BE2C (cell line): ENCODE data around the gene IL2RA. TPM values are rescaled to one million over a fixed set of nuclear protein-coding genes. Genes with fewer than 3 reads are reported as not detected.
"Not testable (repeated sequence)": the region's sequence is repeated elsewhere in the genome, so short reads cannot be mapped to it uniquely, and the experiment has no call there.

Experiments used
- DNase-seq: peaks from one replicate; pipeline ENCODE4 v3.0.0-alpha.2; 2020
- H3K27me3 ChIP-seq: fragments of 250-450 bp; sonication (Bioruptor Pico); 2 replicates; pipeline ENCODE4 v1.5.1; 2020; ENCODE audit warnings: mild to moderate bottlenecking
- H3K36me3 ChIP-seq: fragments of 250-450 bp; sonication (Bioruptor Pico); 2 replicates; pipeline ENCODE4 v1.5.1; 2020; ENCODE audit warnings: mild to moderate bottlenecking
- H3K4me1 ChIP-seq: fragments of 250-450 bp; sonication (Bioruptor Pico); 2 replicates; pipeline ENCODE4 v1.5.1; 2020
- H3K4me3 ChIP-seq: 2 replicates; pipeline ENCODE4 v1.5.1; 2011; ENCODE audit warnings: low read depth, low read length
- H3K9me3 ChIP-seq: fragments of 250-450 bp; sonication (Bioruptor Pico); 2 replicates; pipeline ENCODE4 v1.5.1; 2020
- polyA plus RNA-seq: library from polyadenylated mRNA; unstranded; fragments of >200 nt; gene quantifications from one replicate; pipeline ENCODE4 v1.2.1, GENCODE V29; 2012; ENCODE audit warnings: low read depth, missing spikeins; ENCODE audit not compliant: insufficient read length, insufficient read depth
- TF ChIP-seq, protein P1 (sequence below): IDR thresholded peaks from 2 replicates; pipeline ENCODE4 v1.5.1; 2012; ENCODE audit warnings: mild to moderate bottlenecking, low read depth, low read length

Gene IL2RA
- not detected for polyA plus RNA-seq

DNA sequence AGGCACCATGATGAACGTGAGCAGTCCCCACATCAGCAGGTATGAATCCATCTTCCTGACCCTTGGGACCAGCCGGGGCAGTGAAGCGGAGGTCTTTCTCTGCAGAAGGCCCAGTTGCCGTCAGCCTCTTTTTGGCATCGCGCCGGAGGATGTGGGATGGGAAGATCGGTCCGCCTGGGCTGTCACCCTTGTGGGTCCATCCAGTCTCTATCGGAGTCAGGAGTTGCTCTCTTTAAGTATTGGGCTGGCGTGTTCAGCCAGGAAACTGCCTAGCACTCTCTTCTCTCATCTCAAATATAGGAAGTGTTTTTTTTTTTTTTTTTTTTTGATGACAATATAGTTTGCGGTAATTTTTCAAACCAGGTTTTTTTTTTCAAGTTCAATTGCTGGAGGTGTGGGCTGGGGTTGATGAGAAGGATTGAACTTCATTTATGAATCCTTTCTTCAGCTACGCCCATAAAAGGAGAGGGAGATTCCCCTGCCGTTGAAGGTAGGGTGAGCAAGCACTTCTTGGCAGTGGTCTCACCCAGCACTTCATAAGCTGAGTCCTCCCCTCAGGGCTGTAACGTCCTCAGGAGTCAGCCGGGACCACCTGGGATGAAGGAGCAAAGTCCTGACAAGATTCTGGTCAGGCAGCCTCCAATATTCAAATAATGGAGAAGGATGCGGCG lies at the start of gene IL2RA:
Gene IL2RA, minus strand, starts transcription at position 267 of the 671 bp plus-strand sequence. Its CDS starts 216 bp downstream, at position 51.
- peaks cover 17% of the 10 kb centered on the region for H3K27me3 ChIP-seq
- no peak within 1 kb of the TSS for H3K4me3 ChIP-seq
- H3K9me3 ChIP-seq: no peaks in the 10 kb centered on the region
- H3K4me1 ChIP-seq: no peaks in the 10 kb centered on the region
- no peaks in the 10 kb centered on the region for H3K36me3 ChIP-seq
- DNase-seq: no peak
- TF ChIP-seq, protein P1, sequence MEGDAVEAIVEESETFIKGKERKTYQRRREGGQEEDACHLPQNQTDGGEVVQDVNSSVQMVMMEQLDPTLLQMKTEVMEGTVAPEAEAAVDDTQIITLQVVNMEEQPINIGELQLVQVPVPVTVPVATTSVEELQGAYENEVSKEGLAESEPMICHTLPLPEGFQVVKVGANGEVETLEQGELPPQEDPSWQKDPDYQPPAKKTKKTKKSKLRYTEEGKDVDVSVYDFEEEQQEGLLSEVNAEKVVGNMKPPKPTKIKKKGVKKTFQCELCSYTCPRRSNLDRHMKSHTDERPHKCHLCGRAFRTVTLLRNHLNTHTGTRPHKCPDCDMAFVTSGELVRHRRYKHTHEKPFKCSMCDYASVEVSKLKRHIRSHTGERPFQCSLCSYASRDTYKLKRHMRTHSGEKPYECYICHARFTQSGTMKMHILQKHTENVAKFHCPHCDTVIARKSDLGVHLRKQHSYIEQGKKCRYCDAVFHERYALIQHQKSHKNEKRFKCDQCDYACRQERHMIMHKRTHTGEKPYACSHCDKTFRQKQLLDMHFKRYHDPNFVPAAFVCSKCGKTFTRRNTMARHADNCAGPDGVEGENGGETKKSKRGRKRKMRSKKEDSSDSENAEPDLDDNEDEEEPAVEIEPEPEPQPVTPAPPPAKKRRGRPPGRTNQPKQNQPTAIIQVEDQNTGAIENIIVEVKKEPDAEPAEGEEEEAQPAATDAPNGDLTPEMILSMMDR: no peak

DNA sequence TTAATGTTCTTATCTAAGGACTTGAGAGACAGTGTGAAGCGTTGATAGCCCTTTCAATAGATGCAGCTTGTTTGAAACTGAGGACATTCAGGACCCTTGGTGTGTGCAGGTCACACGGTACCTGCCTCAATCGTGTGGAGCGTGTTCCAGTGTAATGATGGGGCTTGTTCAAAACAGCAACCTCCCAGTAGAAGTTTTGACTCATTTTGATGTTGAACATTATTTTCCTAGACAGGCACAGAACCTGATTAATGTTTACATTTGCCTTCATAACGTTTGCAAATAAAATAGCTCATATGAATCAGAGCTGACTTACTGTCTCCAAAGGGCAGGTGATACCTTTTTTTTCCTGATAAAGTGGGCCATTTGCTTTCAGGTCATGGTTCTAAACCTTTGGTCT lies 48.0 kb upstream of the IL2RA start:
- H3K36me3 ChIP-seq: peaks cover 84% of the 10 kb centered on the region

DNA sequence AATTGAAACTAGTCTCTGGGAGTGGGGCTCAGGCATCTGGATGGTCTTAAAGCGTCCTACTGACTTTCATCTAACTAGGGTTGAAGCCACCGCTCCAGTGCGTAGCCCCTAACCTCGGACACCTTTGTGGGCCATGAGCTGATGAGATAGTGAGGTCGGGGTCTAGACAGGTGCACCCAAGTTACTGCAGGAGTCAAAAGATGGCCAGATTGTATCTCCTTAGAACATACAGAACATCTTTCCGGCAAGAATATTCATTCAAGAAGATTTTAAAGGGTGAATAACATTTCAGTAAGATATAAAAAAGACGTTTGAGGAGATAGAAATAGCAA lies 47.2 kb upstream of the IL2RA start:
- peaks cover 80% of the 10 kb centered on the region for H3K36me3 ChIP-seq
- H3K27me3 ChIP-seq: no peaks in the 10 kb centered on the region

More for the DNA sequence above, 48.0 kb upstream of the IL2RA start:
- no peak overlapping the region for H3K4me3 ChIP-seq
- H3K4me1 ChIP-seq: no peaks in the 10 kb centered on the region
- no peaks in the 10 kb centered on the region for H3K27me3 ChIP-seq
- DNase-seq: no peak
- TF ChIP-seq, protein P1: no peak
- H3K9me3 ChIP-seq: no peaks in the 10 kb centered on the region

DNA sequence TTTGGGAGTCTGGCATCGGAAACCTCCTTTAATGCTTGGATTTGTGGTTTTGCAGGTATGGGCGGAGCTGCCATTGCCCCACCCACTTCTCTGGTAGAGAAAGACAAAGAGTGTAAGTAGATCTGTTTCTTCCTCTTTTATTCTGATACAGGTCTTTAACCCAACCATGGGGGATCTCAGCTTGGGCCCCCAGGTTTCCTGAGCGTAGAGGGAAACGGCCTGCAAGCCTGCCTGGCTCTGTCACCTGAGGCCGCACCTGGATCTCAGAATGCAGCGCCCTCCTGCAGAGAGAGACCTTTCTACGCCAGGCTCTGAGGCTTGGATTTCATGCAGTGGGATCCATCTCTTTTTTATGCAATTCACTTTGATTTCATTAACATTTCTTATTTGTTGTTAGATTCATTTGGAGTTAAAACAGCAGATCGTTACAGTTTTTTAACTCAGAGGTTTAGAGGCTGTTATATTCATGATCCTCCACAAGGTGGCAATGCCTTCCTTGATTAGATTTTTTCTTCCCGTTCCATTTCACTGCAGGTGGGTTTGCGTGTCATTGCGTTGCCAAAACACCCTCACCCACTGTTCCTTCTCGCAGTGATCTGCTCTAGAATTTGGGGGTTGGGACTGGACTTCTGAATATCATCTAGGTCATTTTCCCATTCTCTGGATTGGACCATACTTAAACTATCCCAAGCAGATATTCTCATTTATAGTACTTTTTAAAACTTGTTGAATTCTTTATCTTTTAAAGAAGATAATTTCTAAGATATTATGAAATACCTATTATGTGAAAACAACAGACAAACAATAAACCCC lies 46.7 kb upstream of the IL2RA start:
- Histone ChIP-seq H3K4me3 (no peak overlapping the region), H3K9me3 (no peaks in the 10 kb centered on the region), H3K4me1 (no peaks in the 10 kb centered on the region), H3K27me3 (no peaks in the 10 kb centered on the region), H3K36me3 (peaks cover 80% of the 10 kb centered on the region)
- TF ChIP-seq, protein P1: peak; percentile 61
- no peak for DNase-seq

More for the DNA sequence above, 47.2 kb upstream of the IL2RA start:
- DNase-seq: no peak
- Histone ChIP-seq H3K9me3 (no peaks in the 10 kb centered on the region), H3K4me3 (no peak overlapping the region), H3K4me1 (no peaks in the 10 kb centered on the region)
- TF ChIP-seq, protein P1: no peak

DNA sequence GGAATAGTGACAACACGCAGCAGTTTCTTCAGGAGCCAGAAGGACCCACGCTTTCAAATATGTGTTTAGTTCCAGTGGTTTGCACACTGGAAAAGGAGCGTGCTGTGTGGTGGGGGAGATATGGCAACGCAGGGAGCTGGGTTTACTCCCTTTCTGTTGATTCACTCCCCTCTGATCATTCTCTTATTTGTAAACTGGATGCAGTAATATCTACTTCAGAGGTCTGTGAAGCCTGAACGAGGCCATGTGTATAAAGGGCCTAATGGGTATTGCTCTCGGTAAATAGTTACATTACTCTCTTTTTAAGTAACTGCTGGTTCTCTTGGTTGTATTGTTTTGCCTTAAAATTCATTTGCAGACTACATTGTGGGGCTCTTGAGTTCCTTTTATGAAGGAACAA lies 45.9 kb upstream of the IL2RA start:
- TF ChIP-seq, protein P1: no peak
- H3K9me3 ChIP-seq: no peaks in the 10 kb centered on the region
- no peak for DNase-seq
- peaks cover 77% of the 10 kb centered on the region for H3K36me3 ChIP-seq
- no peaks in the 10 kb centered on the region for H3K27me3 ChIP-seq
- H3K4me1 ChIP-seq: no peaks in the 10 kb centered on the region
- H3K4me3 ChIP-seq: no peak overlapping the region

DNA sequence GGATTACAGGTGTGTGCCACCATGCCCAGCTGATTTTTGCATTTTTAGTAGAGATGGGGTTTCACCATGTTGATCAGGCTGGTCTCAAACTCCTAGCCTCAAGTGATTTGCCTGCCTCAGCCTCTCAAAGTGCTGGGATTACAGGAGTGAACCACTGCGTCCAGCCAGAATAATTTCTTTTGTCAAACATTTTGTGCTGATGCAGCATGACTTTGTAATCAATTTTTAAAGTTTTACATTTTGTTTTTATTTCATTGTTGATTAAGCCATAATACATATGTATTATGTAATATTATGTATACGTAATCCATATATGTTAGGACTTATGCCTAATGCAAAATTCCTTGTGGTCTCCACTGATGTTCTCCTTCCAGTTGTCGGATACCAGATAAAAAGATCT lies 45.4 kb upstream of the IL2RA start:
- not testable (repeated sequence) for H3K27me3 ChIP-seq, DNase-seq, H3K4me3 ChIP-seq, H3K9me3 ChIP-seq, H3K4me1 ChIP-seq
- peaks cover 72% of the 10 kb centered on the region for H3K36me3 ChIP-seq
